ENCODE data around the gene PHLDB1.

- TF ChIP-seq CTCF (IDR thresholded peaks at IDR 0.05; ENCODE audit: low read length) = no peak
- no peak for TF ChIP-seq EZH2 (IDR thresholded peaks at IDR 0.05; ENCODE audit: borderline replicate concordance, low read length)
Observed at GRCh38 chr11:118694185-118694584, 86.8 kb downstream of the PHLDB1 start.

All from OCI-LY1 (cell line).